Upper lobe of left lung (tissue), 4 donors: Measurements from ENCODE around the gene TUBB.

Experiments used
- CTCF ChIP-seq, 6 experiments: fragments of 450-650 bp in 4 of 6; fragments of 200-600 bp in 2 of 6; sonication (generic) in 2 of 6; IDR thresholded peaks; one replicate each; pipeline ENCODE4 v1.5.1; 2016 to 2019; ENCODE audit warnings: antibody characterized with exemption in 6 of 6
- POLR2A ChIP-seq, 4 donors: fragments of 450-650 bp; IDR thresholded peaks; one replicate each; pipeline ENCODE4 v1.5.1; 2016 to 2017; ENCODE audit warnings: antibody characterized with exemption in 4 of 4, mild to moderate bottlenecking in 2 of 4
- POLR2AphosphoS5 ChIP-seq, 2 donors: sonication (generic); formaldehyde crosslinking; IDR thresholded peaks; one replicate each; pipeline ENCODE4 v1.5.1; 2017; ENCODE audit warnings: antibody characterized with exemption in 2 of 2

GRCh38 chr6:30725713-30726505 lies 5.8 kb downstream of the TUBB start:
- TF ChIP-seq POLR2AphosphoS5 (IDR thresholded peaks at IDR 0.05) (no peak), POLR2A (IDR thresholded peaks at IDR 0.05) (no peak), CTCF (IDR thresholded peaks at IDR 0.05) (no peak)
